SK-N-SH (cell line): ENCODE measurements around the gene HSF5. TPM values are rescaled to one million over a fixed set of nuclear protein-coding genes. Genes with fewer than 3 reads are reported as not detected.

Experiments used
- CTCF ChIA-PET: fragments of 300-600, 350-600 bp; formaldehyde crosslinking; extraction: SDS; loops from one replicate; lab custom pipeline; 2021; lab: Yijun Ruan, JAX
- POLR2A ChIA-PET: fragments of 350-600 bp; sonication (Branson Sonifier 250); formaldehyde crosslinking; extraction: SDS; loops from one replicate; lab custom pipeline; 2020; ENCODE audit warnings: antibody characterized with exemption, inconsistent platforms; lab: Yijun Ruan, JAX
- DNase-seq: peaks from one replicate; pipeline ENCODE4 v3.0.0; 2012
- H2AFZ ChIP-seq: fragments of 200-600 bp; sonication (generic); 2 replicates; pipeline ENCODE4 v1.8.1; 2016; ENCODE audit warnings: antibody characterized with exemption, mild to moderate bottlenecking, low read depth
- H3F3A ChIP-seq: fragments of 200-600 bp; sonication (generic); replicated peaks from 2 replicates; pipeline ENCODE3; 2016; ENCODE audit warnings: antibody characterized with exemption, mild to moderate bottlenecking; ENCODE audit not compliant: insufficient read depth
- H3K27ac ChIP-seq, 2 experiments: fragments of 200-500 bp in 1 of 2; fragments of 200-600 bp in 1 of 2; sonication (Bioruptor generic) in 1 of 2; sonication (generic), shearing (Covaris generic) in 1 of 2; 2 replicates each; pipeline versions ENCODE4 v1.5.1 to v1.6.1; 2014 to 2016; ENCODE audit warnings: low read depth in 2 of 2, inconsistent platforms in 1 of 2, low read length in 1 of 2, mild to moderate bottlenecking in 1 of 2, mixed read lengths in 1 of 2
- H3K27me3 ChIP-seq: fragments of 200-600 bp; sonication (generic), shearing (Covaris generic); 2 replicates; pipeline ENCODE4 v1.6.1; 2016; ENCODE audit warnings: mixed run types; ENCODE audit not compliant: insufficient read depth
- H3K36me3 ChIP-seq, 2 experiments: fragments of 200-500 bp in 1 of 2; fragments of 200-600 bp in 1 of 2; sonication (Bioruptor generic) in 1 of 2; sonication (generic) in 1 of 2; replicated peaks in 1 of 2; 2 replicates each; pipeline versions ENCODE3 to v1.5.1; 2014 to 2016; ENCODE audit warnings: low read length in 1 of 2, mild to moderate bottlenecking in 1 of 2; ENCODE audit not compliant: insufficient read depth in 2 of 2, control insufficient read depth in 1 of 2
- H3K4me1 ChIP-seq, 2 experiments: fragments of 200-500 bp in 1 of 2; fragments of 200-600 bp in 1 of 2; sonication (Bioruptor generic) in 1 of 2; sonication (generic), shearing (Covaris generic) in 1 of 2; 2 replicates each; pipeline versions ENCODE4 v1.5.1 to v1.6.1; 2014 to 2016; ENCODE audit warnings: low read depth in 1 of 2, low read length in 1 of 2, mixed run types in 1 of 2; ENCODE audit not compliant: insufficient read depth in 2 of 2, control insufficient read depth in 1 of 2
- H3K4me2 ChIP-seq: fragments of 200-600 bp; sonication (generic), shearing (Covaris generic); 2 replicates; pipeline ENCODE4 v1.6.1; 2017; ENCODE audit warnings: mixed run types
- H3K4me3 ChIP-seq, 2 experiments: fragments of 200-500 bp in 1 of 2; fragments of 200-600 bp in 1 of 2; sonication (Bioruptor generic) in 1 of 2; sonication (generic), shearing (Covaris generic) in 1 of 2; 2 replicates each; pipeline versions ENCODE4 v1.5.1 to v1.8.1; 2014 to 2016; ENCODE audit warnings: low read depth in 2 of 2, inconsistent platforms in 1 of 2, low read length in 1 of 2, mild to moderate bottlenecking in 1 of 2, mixed read lengths in 1 of 2, moderate library complexity in 1 of 2
- H3K79me2 ChIP-seq: fragments of 200-600 bp; sonication (generic); 2 replicates; pipeline ENCODE4 v1.8.1; 2017; ENCODE audit warnings: mild to moderate bottlenecking; ENCODE audit not compliant: insufficient read depth
- H3K9ac ChIP-seq: fragments of 200-600 bp; sonication (generic); 2 replicates; pipeline ENCODE4 v1.6.1; 2017; ENCODE audit warnings: mixed run types
- H3K9me2 ChIP-seq: fragments of 200-600 bp; sonication (generic); 2 replicates; pipeline ENCODE4 v1.6.1; 2017; ENCODE audit warnings: mixed run types
- H3K9me3 ChIP-seq: fragments of 200-600 bp; sonication (generic); 2 replicates; pipeline ENCODE4 v1.6.1; 2017; ENCODE audit warnings: mixed run types, mild to moderate bottlenecking, moderate library complexity
- H4K20me1 ChIP-seq: fragments of 200-600 bp; sonication (generic); 2 replicates; pipeline ENCODE4 v1.6.1; 2017; ENCODE audit warnings: mild to moderate bottlenecking, mixed run types; ENCODE audit not compliant: insufficient read depth
- ELF1 ChIP-seq: IDR thresholded peaks from 2 replicates; pipeline ENCODE4 v1.4.0; 2012
- EP300 ChIP-seq, 2 experiments: IDR thresholded peaks; 2 replicates each; pipeline versions ENCODE4 v1.4.0 to v1.6.1; 2012; ENCODE audit warnings: borderline replicate concordance in 1 of 2, low read depth in 1 of 2, low read length in 1 of 2
- FOXM1 ChIP-seq: IDR thresholded peaks from 2 replicates; pipeline ENCODE4 v1.4.0; 2012; ENCODE audit warnings: low read depth, mild to moderate bottlenecking
- MAX ChIP-seq: IDR thresholded peaks from 2 replicates; pipeline ENCODE4 v1.4.0; 2012; ENCODE audit warnings: low read depth
- MXI1 ChIP-seq: IDR thresholded peaks from 2 replicates; pipeline ENCODE4 v1.6.1; 2012; ENCODE audit warnings: mild to moderate bottlenecking, low read depth, low read length, improper control_type of control experiment
- NFIC ChIP-seq: IDR thresholded peaks from 2 replicates; pipeline ENCODE4 v1.4.0; 2012; ENCODE audit warnings: borderline replicate concordance
- RAD21 ChIP-seq: IDR thresholded peaks from 2 replicates; pipeline ENCODE4 v1.6.1; 2012; ENCODE audit warnings: mild to moderate bottlenecking, low read length
- RCOR1 ChIP-seq: fragments of 150-350 bp; IDR thresholded peaks from 2 replicates; pipeline ENCODE4 v1.6.1; 2017; ENCODE audit warnings: antibody characterized with exemption, low read length
- RXRA ChIP-seq: IDR thresholded peaks from 2 replicates; pipeline ENCODE4 v1.4.0; 2012; ENCODE audit warnings: low read depth, mild to moderate bottlenecking, borderline replicate concordance
- TEAD4 ChIP-seq: IDR thresholded peaks from 2 replicates; pipeline ENCODE4 v1.4.0; 2012; ENCODE audit warnings: mild to moderate bottlenecking, borderline replicate concordance; ENCODE audit not compliant: insufficient read depth
- YY1 ChIP-seq: IDR thresholded peaks from 2 replicates; pipeline ENCODE4 v1.4.0; 2012; ENCODE audit warnings: low read depth, mild to moderate bottlenecking
- WGBS: methylation state at CpG from one replicate; pipeline ENCODE4 v1.1.6; 2017; ENCODE audit warnings: low lambda C conversion rate; 5-methylcytosine and 5-hydroxymethylcytosine counted together
- polyA plus RNA-seq, 3 experiments: library from polyadenylated mRNA; depleted of rRNA; stranded (reverse); fragments of >200 nt; gene quantifications; 2 replicates each; pipeline ENCODE4 v1.2.3, GENCODE V29; 2012
- TF ChIP-seq, protein P1 (sequence below): IDR thresholded peaks from 2 replicates; pipeline ENCODE4 v1.4.0; 2012; ENCODE audit warnings: low read depth, borderline replicate concordance

Gene HSF5
- polyA plus RNA-seq, 1 of the 3 experiments (the other 2 are of a cell fraction): not detected

DNA sequence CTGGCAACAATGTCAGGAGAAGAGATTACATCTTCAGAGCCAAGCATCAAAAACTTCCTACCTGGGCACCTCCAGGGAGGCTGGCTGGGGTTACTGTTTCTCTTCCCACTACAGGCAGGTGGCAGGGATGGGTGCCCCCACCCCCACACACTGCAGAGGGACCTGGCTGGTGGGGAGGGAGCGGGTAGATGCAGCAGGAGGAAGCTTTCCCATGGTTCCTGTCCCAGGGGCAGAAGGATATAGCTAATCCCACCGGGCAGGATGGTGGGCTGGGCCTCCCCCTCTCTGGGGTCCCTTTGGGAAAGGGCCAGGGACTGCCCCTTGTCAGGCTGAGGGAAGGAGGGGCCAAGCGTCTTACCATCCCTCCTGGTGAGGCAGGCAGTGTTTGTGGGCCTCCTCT lies 42.9 kb upstream of the HSF5 start:
- no peak overlapping the region; the same call in 1 of the 2 replicates for H2AFZ ChIP-seq
- CTCF ChIA-PET: interaction anchor here (1.1 to 10.3 kb wide), 5 partner anchors 11 to 673 kb away, joined by 3 to 112 read pairs (median 6); no protein-coding TSS in a partner anchor

GRCh38 chr17:58530655-58531054 lies 42.4 kb upstream of the HSF5 start:
- TF ChIP-seq NFIC (no peak), TEAD4 (no peak), YY1 (no peak), RCOR1 (no peak), FOXM1 (no peak), RAD21 (no peak)
- TF ChIP-seq, protein P1, sequence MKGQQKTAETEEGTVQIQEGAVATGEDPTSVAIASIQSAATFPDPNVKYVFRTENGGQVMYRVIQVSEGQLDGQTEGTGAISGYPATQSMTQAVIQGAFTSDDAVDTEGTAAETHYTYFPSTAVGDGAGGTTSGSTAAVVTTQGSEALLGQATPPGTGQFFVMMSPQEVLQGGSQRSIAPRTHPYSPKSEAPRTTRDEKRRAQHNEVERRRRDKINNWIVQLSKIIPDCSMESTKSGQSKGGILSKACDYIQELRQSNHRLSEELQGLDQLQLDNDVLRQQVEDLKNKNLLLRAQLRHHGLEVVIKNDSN: no peak
- TF ChIP-seq, all 33 proteins: peak for 0
- Histone ChIP-seq H3K4me2 (no peak overlapping the region), H4K20me1 (no peaks in the 10 kb centered on the region), H3K36me3 (no peaks in the 10 kb centered on the region), H3F3A (no peaks in the 10 kb centered on the region), H3K27me3 (no peaks in the 10 kb centered on the region), H3K9ac (no peak overlapping the region), H3K4me1 (peaks cover 6 to 21% of the 10 kb centered on the region in 2 experiments; a peak in 2 of 4 replicates), H3K9me2 (no peaks in the 10 kb centered on the region), H3K79me2 (no peaks in the 10 kb centered on the region), H3K9me3 (no peaks in the 10 kb centered on the region), H3K4me3 (no peak overlapping the region), H3K27ac (no peak overlapping the region), H2AFZ (no peak overlapping the region)
- POLR2A ChIA-PET: interaction anchor here (0.9 kb wide), 2 partner anchors 17 to 100 kb away, joined by 3 to 4 read pairs; partner anchors contain the start of gene MTMR4
- 69% methylated on average over 2 of the region's 2 CpGs for WGBS
- CTCF ChIA-PET: interaction anchor here (1.1 to 10.3 kb wide), 5 partner anchors 10 to 673 kb away, joined by 3 to 112 read pairs (median 6); no protein-coding TSS in a partner anchor
- no peak for DNase-seq

More for the DNA sequence above, 42.9 kb upstream of the HSF5 start:
- Histone ChIP-seq H3K27me3 (no peaks in the 10 kb centered on the region), H3K4me2 (peak overlapping the region; percentile 99), H3K79me2 (no peaks in the 10 kb centered on the region), H4K20me1 (no peaks in the 10 kb centered on the region), H3K4me1 (peaks cover 5 to 21% of the 10 kb centered on the region in 2 experiments; a peak in 2 of 4 replicates), H3F3A (no peaks in the 10 kb centered on the region), H3K4me3 (peak overlapping the region; percentile 59 to 74; a peak in 3 of 4 replicates), H3K36me3 (no peaks in the 10 kb centered on the region), H3K9me2 (no peaks in the 10 kb centered on the region), H3K27ac (no peak overlapping the region), H3K9ac (no peak overlapping the region), H3K9me3 (no peaks in the 10 kb centered on the region)
- POLR2A ChIA-PET: interaction anchor here (0.9 kb wide), 2 partner anchors 17 to 100 kb away, joined by 3 to 4 read pairs; partner anchors contain the start of gene MTMR4
- WGBS: 80% methylated on average over 1 of the region's 3 CpGs
- 0 out of 2 replicates have a peak, but pooled peaks have one; percentile 7 for TF ChIP-seq MXI1
- no peak for TF ChIP-seq ELF1
- DNase-seq: peak; percentile 60

GRCh38 chr17:58529275-58529674 lies 41.1 kb upstream of the HSF5 start:
- H3K9me3 ChIP-seq: no peaks in the 10 kb centered on the region
- H3F3A ChIP-seq: peaks cover 5% of the 10 kb centered on the region
- H3K4me3 ChIP-seq: no peak overlapping the region
- H3K4me1 ChIP-seq: peaks cover 9 to 29% of the 10 kb centered on the region in 2 experiments; a peak in 3 of 4 replicates
- CTCF ChIA-PET: interaction anchor here (1.2 to 10.3 kb wide), 4 partner anchors 9 to 181 kb away, joined by 3 to 112 read pairs (median 6); no protein-coding TSS in a partner anchor
- no peaks in the 10 kb centered on the region for H3K36me3 ChIP-seq
- no peaks in the 10 kb centered on the region for H3K79me2 ChIP-seq
- DNase-seq: no peak
- H4K20me1 ChIP-seq: no peaks in the 10 kb centered on the region
- no peak overlapping the region for H3K4me2 ChIP-seq
- H3K27ac ChIP-seq: no peak overlapping the region
- no peak overlapping the region for H2AFZ ChIP-seq
- TF ChIP-seq EP300 (IDR thresholded peaks at IDR 0.05; ENCODE audit: borderline replicate concordance in 1 of 2, low read depth in 1 of 2, low read length in 1 of 2) (no peak), MAX (no peak), RXRA (no peak), MXI1 (no peak)
- TF ChIP-seq, all 33 proteins: peak for 0
- no peaks in the 10 kb centered on the region for H3K27me3 ChIP-seq
- POLR2A ChIA-PET: no interaction called here
- H3K9ac ChIP-seq: no peak overlapping the region
- H3K9me2 ChIP-seq: no peaks in the 10 kb centered on the region
- WGBS: 90% methylated on average over 1 of the region's 1 CpG
